Anterior cingulate cortex (tissue), 58 donors: ENCODE measurements around the gene COL9A3.

Source experiments
- DNase-seq, 58 donors: peaks; one replicate each; lab custom pipeline; 2025; lab: John Stamatoyannopoulos, UW

The COL9A3 gene

GRCh38 chr20:62808211-62808865 is 8.5 kb upstream of the COL9A3 start:
- DNase-seq, result peak in 50 of 58 donors; percentile 17 to 82 (median 46)

- DNase-seq, result no peak
Measured at GRCh38 chr20:62809530-62810428, 7.1 kb upstream of the COL9A3 start.

- no peak for DNase-seq
Measured at GRCh38 chr20:62811320-62811719, 5.5 kb upstream of the COL9A3 start.

- DNase-seq, result no peak
Measured at GRCh38 chr20:62811720-62812119, 5.1 kb upstream of the COL9A3 start.

- DNase-seq, result no peak
Measured at GRCh38 chr20:62812181-62812906, 4.5 kb upstream of the COL9A3 start.

- DNase-seq, result no peak
Measured at GRCh38 chr20:62812907-62813200, 4.0 kb upstream of the COL9A3 start.

GRCh38 chr20:62813588-62813987 is 3.3 kb upstream of the COL9A3 start:
- no peak for DNase-seq

GRCh38 chr20:62814060-62814708 is 2.7 kb upstream of the COL9A3 start:
- DNase-seq, result no peak

- no peak for DNase-seq
Measured at GRCh38 chr20:62814709-62815065, 2.2 kb upstream of the COL9A3 start.

- DNase-seq, result no peak
Measured at GRCh38 chr20:62815066-62815991, 1.5 kb upstream of the COL9A3 start.

GRCh38 chr20:62816031-62816883 is 593 bp upstream of the COL9A3 start:
- DNase-seq, result peak in 6 of 58 donors; percentile 16 to 55 (median 29)

GRCh38 chr20:62817975-62818591 is 1.2 kb downstream of the COL9A3 start:
- peak in 1 of 58 donors; percentile 31 for DNase-seq

GRCh38 chr20:62818592-62819493 is 2.0 kb downstream of the COL9A3 start:
- DNase-seq, result peak in 48 of 58 donors; percentile 30 to 88 (median 66)

- DNase-seq, result peak in 9 of 58 donors; percentile 33 to 68 (median 49)
Measured at GRCh38 chr20:62819494-62820174, 2.8 kb downstream of the COL9A3 start.

- peak in 10 of 58 donors; percentile 22 to 39 (median 30) for DNase-seq
Measured at GRCh38 chr20:62820208-62820961, 3.5 kb downstream of the COL9A3 start.
